ENCODE data around the gene ILRUN. TPM values are rescaled to one million over a fixed set of nuclear protein-coding genes. Genes with fewer than 3 reads are reported as not detected.
"Not testable (repeated sequence)": the region's sequence is repeated elsewhere in the genome, so short reads cannot be mapped to it uniquely, and the experiment has no call there.

The ILRUN gene
- total RNA-seq: 132 TPM
- long read RNA-seq, full-length matches to known transcripts: 74 of 133 reads
- long read RNA-seq, partial matches to known transcripts: 12 of 133 reads
- long read RNA-seq, other reads (novel, unspliced or antisense): 47 of 133 reads

DNA sequence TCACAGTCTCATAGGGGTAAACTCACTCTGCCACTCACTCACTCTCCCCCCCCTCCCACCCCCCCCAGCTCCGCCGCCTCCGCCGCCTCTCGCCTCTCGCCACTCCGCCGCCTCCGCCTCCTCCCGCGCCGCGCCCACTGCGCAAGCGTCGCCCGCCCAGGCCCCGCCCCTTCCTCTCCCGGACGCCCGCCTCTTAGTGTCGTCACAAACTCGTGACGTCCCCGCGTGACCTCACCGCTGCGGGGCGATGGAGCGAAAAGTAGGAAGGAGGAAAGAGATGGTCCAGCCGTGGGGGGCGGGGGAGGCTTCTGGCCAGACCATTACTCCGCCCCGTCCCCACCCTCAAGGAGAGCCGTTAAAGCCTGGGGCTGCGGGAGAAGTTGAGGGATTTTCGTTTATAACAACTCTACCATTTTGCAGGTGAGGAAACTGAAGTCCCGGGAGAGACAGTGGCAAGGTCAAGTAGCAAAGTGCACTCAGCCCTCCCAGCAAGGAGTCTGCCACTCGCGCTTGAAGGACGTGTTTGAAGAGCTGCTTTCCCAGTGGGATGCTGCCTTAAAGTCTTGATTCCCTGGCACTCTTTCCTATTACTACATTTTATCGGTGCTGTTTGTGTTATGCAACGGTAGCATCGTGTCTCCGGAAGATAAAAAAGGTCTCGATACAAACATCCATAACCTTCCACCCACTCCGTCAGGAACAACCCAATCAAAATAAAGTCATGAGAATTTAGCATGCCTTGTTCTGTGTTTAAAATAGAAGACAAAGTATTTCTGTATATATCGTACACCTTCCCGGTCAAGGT, at the start of gene ILRUN:
ILRUN (minus strand) TSS at position 29 of the 805 bp plus-strand sequence. CDS start 164 bp downstream, outside the sequence.
- Histone ChIP-seq H3K4me3 (peak within 1 kb of the TSS; percentile 98), H3K36me3 (no peaks in the 10 kb centered on the region), H3K9me3 (replicated peaks) (no peaks in the 10 kb centered on the region), H3K27me3 (ENCODE audit: low read depth) (no peaks in the 10 kb centered on the region), H3K27ac (replicated peaks) (peak within 1 kb of the TSS; percentile 97), H3K4me1 (peaks cover 54% of the 10 kb centered on the region)
- peak; percentile 97 for DNase-seq
- TF ChIP-seq, protein P1, sequence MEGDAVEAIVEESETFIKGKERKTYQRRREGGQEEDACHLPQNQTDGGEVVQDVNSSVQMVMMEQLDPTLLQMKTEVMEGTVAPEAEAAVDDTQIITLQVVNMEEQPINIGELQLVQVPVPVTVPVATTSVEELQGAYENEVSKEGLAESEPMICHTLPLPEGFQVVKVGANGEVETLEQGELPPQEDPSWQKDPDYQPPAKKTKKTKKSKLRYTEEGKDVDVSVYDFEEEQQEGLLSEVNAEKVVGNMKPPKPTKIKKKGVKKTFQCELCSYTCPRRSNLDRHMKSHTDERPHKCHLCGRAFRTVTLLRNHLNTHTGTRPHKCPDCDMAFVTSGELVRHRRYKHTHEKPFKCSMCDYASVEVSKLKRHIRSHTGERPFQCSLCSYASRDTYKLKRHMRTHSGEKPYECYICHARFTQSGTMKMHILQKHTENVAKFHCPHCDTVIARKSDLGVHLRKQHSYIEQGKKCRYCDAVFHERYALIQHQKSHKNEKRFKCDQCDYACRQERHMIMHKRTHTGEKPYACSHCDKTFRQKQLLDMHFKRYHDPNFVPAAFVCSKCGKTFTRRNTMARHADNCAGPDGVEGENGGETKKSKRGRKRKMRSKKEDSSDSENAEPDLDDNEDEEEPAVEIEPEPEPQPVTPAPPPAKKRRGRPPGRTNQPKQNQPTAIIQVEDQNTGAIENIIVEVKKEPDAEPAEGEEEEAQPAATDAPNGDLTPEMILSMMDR (IDR thresholded peaks at IDR 0.05; ENCODE audit: borderline replicate concordance): no peak
- intact Hi-C loops (cut with micrococcal nuclease): no loop called here

DNA sequence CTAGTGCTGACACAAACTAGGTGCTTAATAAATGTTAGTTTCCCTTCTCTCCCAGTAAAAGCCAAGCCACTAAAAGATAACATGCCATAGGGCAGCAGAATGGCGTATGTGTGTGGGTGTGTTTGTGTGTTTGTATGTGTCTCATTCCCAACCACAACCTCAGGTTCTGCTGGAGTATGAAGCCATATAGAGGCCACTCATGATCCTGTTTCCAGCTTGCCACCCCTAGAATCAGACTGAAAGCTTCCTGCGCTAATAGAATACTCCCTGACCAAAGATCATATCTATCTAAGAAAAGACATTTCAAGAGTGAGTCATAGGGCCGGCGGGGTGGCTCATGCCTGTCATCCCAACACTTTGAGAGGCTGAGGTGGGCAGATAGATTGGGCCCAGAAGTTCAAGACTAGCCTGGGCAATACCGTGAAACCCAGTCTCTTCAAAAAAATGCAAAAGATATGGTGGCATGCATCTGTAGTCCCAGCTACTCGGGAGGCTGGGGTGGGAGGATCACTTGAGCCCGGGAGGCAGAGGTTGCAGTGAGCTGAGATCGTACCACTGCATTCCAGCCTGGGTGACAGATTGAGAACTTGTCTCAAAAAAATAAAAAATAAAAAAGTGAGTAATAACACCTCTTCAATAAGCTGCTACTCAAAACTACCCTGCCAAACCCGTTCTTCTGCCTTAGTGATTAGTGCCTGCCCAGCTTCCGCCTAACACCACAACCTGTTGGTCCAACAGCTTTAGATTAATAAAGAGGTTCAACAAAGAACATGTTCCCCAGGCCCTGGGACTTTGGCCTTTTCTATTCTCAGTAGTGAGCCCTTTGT, 48.9 kb upstream of the ILRUN start:
- H3K27me3 ChIP-seq (ENCODE audit: low read depth): no peaks in the 10 kb centered on the region
- H3K4me3 ChIP-seq: no peak overlapping the region

DNA sequence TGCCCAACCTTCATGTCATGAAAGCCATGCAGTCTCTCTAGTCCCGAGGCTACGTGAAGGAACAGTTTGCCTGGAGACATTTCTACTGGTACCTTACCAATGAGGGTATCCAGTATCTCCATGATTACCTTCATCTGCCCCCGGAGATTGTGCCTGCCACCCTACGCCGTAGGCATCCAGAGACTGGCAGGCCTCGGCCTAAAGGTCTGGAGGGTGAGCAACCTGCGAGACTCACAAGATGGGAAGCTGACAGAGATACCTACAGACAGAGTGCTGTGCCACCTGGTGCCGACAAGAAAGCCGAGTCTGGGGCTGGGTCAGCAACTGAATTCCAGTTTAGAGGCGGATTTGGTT, 47.7 kb upstream of the ILRUN start:
- H3K27me3 ChIP-seq (ENCODE audit: low read depth); H3K4me3 ChIP-seq; H3K9me3 ChIP-seq (replicated peaks); intact Hi-C loops (cut with micrococcal nuclease); H3K27ac ChIP-seq (replicated peaks); DNase-seq; H3K4me1 ChIP-seq; H3K36me3 ChIP-seq: not testable (repeated sequence)

More for the DNA sequence above, 48.9 kb upstream of the ILRUN start:
- TF ChIP-seq, protein P1 (IDR thresholded peaks at IDR 0.05; ENCODE audit: borderline replicate concordance): no peak
- H3K36me3 ChIP-seq: no peaks in the 10 kb centered on the region
- no peak overlapping the region for H3K27ac ChIP-seq (replicated peaks)
- intact Hi-C loops (cut with micrococcal nuclease): no loop called here
- DNase-seq: no peak
- no peaks in the 10 kb centered on the region for H3K9me3 ChIP-seq (replicated peaks)
- H3K4me1 ChIP-seq: no peaks in the 10 kb centered on the region

DNA sequence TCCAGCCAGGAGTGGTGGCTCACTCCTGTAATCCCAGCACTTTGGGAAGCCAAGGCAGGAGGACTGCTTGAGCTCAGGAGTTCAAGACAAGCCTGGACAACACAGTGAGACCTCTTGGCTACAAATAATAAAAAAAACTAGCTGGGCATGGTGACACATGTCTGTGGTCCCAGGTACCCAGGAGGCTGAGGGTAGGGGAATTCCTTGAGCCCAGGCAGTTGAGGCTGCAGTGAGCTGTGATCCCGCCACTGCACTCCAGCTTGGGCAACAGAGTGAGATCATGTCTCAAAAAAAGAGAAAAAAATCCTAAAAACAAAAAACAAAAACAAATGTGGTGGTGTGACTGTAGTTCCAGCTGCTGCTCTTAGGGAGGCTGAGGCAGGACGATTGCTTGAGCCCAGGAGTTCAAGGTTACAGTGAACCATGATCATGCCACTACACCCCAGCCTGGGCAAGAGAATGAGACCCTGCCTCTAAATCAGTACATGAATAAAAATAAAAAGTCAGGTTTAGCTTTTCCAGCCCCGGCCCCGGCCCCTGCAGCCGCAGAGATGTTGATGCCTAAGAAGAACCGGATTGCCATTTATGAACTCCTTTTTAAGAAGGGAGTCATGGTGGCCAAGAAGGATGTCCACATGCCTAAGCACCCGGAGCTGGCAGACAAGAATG, 47.2 kb upstream of the ILRUN start:
- no peak for DNase-seq
- intact Hi-C loops (cut with micrococcal nuclease): no loop called here
- no peaks in the 10 kb centered on the region for H3K36me3 ChIP-seq
- TF ChIP-seq, protein P1 (IDR thresholded peaks at IDR 0.05; ENCODE audit: borderline replicate concordance): no peak
- no peak overlapping the region for H3K4me3 ChIP-seq
- H3K27me3 ChIP-seq (ENCODE audit: low read depth): no peaks in the 10 kb centered on the region
- H3K27ac ChIP-seq (replicated peaks): no peak overlapping the region
- no peaks in the 10 kb centered on the region for H3K9me3 ChIP-seq (replicated peaks)
- H3K4me1 ChIP-seq: no peaks in the 10 kb centered on the region

DNA sequence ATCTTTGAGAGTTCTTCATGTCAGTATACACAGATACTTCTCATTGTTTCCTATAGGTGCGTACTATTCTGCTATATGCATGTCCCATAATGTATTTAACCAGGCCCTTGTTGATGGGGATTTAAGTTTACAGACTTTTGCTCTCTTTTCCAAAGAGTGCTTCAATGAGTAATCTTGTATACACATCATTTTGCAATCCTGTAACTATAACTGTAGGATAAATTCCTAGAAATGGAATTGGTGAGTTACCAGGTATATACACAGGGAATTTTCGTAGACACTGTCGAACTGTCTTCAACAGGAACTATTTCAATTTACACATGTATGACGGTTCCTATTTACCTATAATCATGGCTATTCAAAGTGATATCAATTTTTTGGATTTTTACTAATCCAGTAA, 45.5 kb upstream of the ILRUN start:
- Histone ChIP-seq H3K36me3 (no peaks in the 10 kb centered on the region), H3K4me1 (no peaks in the 10 kb centered on the region), H3K4me3 (no peak overlapping the region), H3K27me3 (ENCODE audit: low read depth) (no peaks in the 10 kb centered on the region), H3K27ac (replicated peaks) (no peak overlapping the region), H3K9me3 (replicated peaks) (no peaks in the 10 kb centered on the region)
- intact Hi-C loops (cut with micrococcal nuclease): no loop called here
- no peak for DNase-seq
- TF ChIP-seq, protein P1 (IDR thresholded peaks at IDR 0.05; ENCODE audit: borderline replicate concordance): no peak
